NB4 (cell line): Measurements from ENCODE around the gene ASPHD2.

Experiments used
- DNase-seq: peaks from one replicate; pipeline ENCODE4 v3.0.0; 2010; ENCODE audit warnings: low read depth
- H3K4me3 ChIP-seq: one replicate; pipeline ENCODE4 v1.5.1; 2011; ENCODE audit warnings: mild to moderate bottlenecking, low read depth, low read length, moderate library complexity
- CTCF ChIP-seq: IDR thresholded peaks from one replicate; pipeline ENCODE4 v1.5.1; 2012; ENCODE audit warnings: low read depth, low read length
- MAX ChIP-seq: IDR thresholded peaks from 2 replicates; pipeline ENCODE4 v1.6.1; 2011; ENCODE audit warnings: low read depth, low read length
- MYC ChIP-seq: IDR thresholded peaks from 2 replicates; pipeline ENCODE4 v1.6.1; 2011; ENCODE audit warnings: low read depth, low read length
- POLR2A ChIP-seq: IDR thresholded peaks from 2 replicates; pipeline ENCODE4 v1.6.1; 2011; ENCODE audit warnings: mild to moderate bottlenecking; ENCODE audit not compliant: insufficient read length; ENCODE audit errors: extremely low read depth

Gene ASPHD2

GRCh38 chr22:26485806-26486390, 56.8 kb downstream of the ASPHD2 start:
- no peak for DNase-seq
- no peak overlapping the region for H3K4me3 ChIP-seq
- TF ChIP-seq MYC (no peak), CTCF (no peak), MAX (no peak), POLR2A (no peak)

GRCh38 chr22:26486394-26486793, 57.3 kb downstream of the ASPHD2 start:
- TF ChIP-seq MAX (no peak), CTCF (no peak), MYC (no peak), POLR2A (no peak)
- H3K4me3 ChIP-seq = no peak overlapping the region
- DNase-seq = no peak

GRCh38 chr22:26487996-26488395, 58.9 kb downstream of the ASPHD2 start:
- DNase-seq = no peak
- no peak overlapping the region for H3K4me3 ChIP-seq
- TF ChIP-seq MYC = no peak
- no peak for TF ChIP-seq MAX
- no peak for TF ChIP-seq POLR2A
- no peak for TF ChIP-seq CTCF

GRCh38 chr22:26489447-26490036, 60.5 kb downstream of the ASPHD2 start:
- no peak overlapping the region for H3K4me3 ChIP-seq
- DNase-seq = no peak
- TF ChIP-seq MAX (no peak), POLR2A (no peak), MYC (no peak), CTCF (no peak)

GRCh38 chr22:26492220-26492619, 63.2 kb downstream of the ASPHD2 start:
- no peak overlapping the region for H3K4me3 ChIP-seq
- no peak for DNase-seq
- TF ChIP-seq CTCF (no peak), MAX (no peak), MYC (no peak)

- no peak for DNase-seq
- TF ChIP-seq MAX = no peak
- no peak for TF ChIP-seq CTCF
- TF ChIP-seq MYC = no peak
- no peak for TF ChIP-seq POLR2A
- H3K4me3 ChIP-seq = no peak overlapping the region
Measured at GRCh38 chr22:26494506-26494905, 65.4 kb downstream of the ASPHD2 start.
